ENCODE results near the gene CHST3. TPM values are rescaled to one million over a fixed set of nuclear protein-coding genes. Genes with fewer than 3 reads are reported as not detected.

The CHST3 gene
- total and polyA plus RNA-seq, 9 of the 15 experiments (the other 6 are each of a cell fraction or from before 2014, with no cell fraction given), result 0.01 to 1.3 (median 0.15) TPM

DNA sequence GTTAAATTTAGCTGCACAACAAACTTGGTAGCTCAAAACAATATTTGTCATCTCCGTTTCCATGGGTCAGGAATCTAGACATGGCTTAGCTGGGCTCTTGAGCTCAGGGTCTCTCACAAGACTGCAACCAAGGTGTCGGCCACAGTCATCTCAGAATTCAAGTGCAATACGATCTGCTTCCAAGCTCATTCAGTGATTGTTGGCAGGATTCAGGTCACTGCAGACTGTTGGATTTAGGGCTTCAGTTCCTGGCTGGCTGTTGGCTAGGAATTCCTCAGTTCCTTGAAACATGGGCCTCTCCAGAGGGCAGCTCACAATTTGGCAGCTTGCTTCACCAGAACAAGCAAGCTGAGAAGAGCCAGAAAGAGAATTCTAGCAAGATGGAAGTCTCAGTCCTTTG lies 17.5 kb upstream of the CHST3 start:
- TF ChIP-seq TGIF2 (CRISPR knock-in tag; IDR thresholded peaks at IDR 0.05), result no peak
- TF ChIP-seq TBP (optimal IDR thresholded peaks at IDR 0.05; ENCODE audit: low read depth, low read length), result no peak
- TF ChIP-seq CREBBP (IDR thresholded peaks at IDR 0.05; ENCODE audit: low read depth, low read length), result no peak
- no peak for TF ChIP-seq TBL1XR1 (IDR thresholded peaks at IDR 0.05; ENCODE audit: low read length in 2 of 2)
- TF ChIP-seq MEF2D (tag; conservative IDR thresholded peaks at IDR 0.05; ENCODE audit: low read depth), result no peak
- no peak for TF ChIP-seq ZNF695 (CRISPR knock-in tag; IDR thresholded peaks at IDR 0.05)
- TF ChIP-seq, protein P1, sequence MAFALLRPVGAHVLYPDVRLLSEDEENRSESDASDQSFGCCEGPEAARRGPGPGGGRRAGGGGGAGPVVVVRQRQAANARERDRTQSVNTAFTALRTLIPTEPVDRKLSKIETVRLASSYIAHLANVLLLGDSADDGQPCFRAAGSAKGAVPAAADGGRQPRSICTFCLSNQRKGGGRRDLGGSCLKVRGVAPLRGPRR (CRISPR knock-in tag; IDR thresholded peaks at IDR 0.05), result no peak
- no peak for TF ChIP-seq RAD21 (CRISPR knock-in tag; conservative IDR thresholded peaks at IDR 0.05 in 1 of 2, IDR thresholded peaks at IDR 0.05 in 1 of 2)
- no peak for TF ChIP-seq ZNF584 (CRISPR knock-in tag; IDR thresholded peaks at IDR 0.05; ENCODE audit: low read depth)
- TF ChIP-seq BMI1 (IDR thresholded peaks at IDR 0.05; ENCODE audit: low read length), result no peak
- TF ChIP-seq, protein P2, sequence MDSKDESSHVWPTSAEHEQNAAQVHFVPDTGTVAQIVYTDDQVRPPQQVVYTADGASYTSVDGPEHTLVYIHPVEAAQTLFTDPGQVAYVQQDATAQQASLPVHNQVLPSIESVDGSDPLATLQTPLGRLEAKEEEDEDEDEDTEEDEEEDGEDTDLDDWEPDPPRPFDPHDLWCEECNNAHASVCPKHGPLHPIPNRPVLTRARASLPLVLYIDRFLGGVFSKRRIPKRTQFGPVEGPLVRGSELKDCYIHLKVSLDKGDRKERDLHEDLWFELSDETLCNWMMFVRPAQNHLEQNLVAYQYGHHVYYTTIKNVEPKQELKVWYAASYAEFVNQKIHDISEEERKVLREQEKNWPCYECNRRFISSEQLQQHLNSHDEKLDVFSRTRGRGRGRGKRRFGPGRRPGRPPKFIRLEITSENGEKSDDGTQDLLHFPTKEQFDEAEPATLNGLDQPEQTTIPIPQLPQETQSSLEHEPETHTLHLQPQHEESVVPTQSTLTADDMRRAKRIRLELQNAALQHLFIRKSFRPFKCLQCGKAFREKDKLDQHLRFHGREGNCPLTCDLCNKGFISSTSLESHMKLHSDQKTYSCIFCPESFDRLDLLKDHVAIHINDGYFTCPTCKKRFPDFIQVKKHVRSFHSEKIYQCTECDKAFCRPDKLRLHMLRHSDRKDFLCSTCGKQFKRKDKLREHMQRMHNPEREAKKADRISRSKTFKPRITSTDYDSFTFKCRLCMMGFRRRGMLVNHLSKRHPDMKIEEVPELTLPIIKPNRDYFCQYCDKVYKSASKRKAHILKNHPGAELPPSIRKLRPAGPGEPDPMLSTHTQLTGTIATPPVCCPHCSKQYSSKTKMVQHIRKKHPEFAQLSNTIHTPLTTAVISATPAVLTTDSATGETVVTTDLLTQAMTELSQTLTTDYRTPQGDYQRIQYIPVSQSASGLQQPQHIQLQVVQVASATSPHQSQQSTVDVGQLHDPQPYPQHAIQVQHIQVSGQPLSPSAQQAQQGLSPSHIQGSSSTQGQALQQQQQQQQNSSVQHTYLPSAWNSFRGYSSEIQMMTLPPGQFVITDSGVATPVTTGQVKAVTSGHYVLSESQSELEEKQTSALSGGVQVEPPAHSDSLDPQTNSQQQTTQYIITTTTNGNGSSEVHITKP (IDR thresholded peaks at IDR 0.05; ENCODE audit: partially characterized antibody), result no peak
- no peak for TF ChIP-seq NR2C1 (IDR thresholded peaks at IDR 0.05)
- TF ChIP-seq NR2C1 (tag; IDR thresholded peaks at IDR 0.05), result no peak
- no peak overlapping the region for H2AFZ ChIP-seq (ENCODE audit: low read depth, low read length)
- DNase-seq (ENCODE audit: extremely low read depth in 1 of 4, low spot score in 3 of 4) (no peak), FAIRE-seq (no peak), ATAC-seq (no peak)
- in situ Hi-C loops (cut with MboI) (no loop called here), intact Hi-C loops (cut with micrococcal nuclease) (no loop called here)
- 1% methylated on average over 3 of the region's 3 CpGs for WGBS (ENCODE audit: insufficient coverage, low coverage, missing lambda C conversion rate)
- H3K9me3 ChIP-seq (replicated peaks; ENCODE audit: control insufficient read depth, insufficient read depth, low read depth, low read length), result peaks cover 8% of the 10 kb centered on the region
- no peaks in the 10 kb centered on the region for H4K20me1 ChIP-seq (replicated peaks; ENCODE audit: control insufficient read depth, insufficient read depth, low read length)
- CTCF ChIA-PET (ENCODE audit: low intra/inter-chr PET ratio), result no interaction called here
- no peak overlapping the region for H3K4me3 ChIP-seq
- no peak overlapping the region for H3K4me2 ChIP-seq (ENCODE audit: insufficient read depth, low read length)
- H3K27ac ChIP-seq (ENCODE audit: extremely low read depth, low read depth, low read length), result no peak overlapping the region
- no peaks in the 10 kb centered on the region for H3K9me1 ChIP-seq (ENCODE audit: control insufficient read depth, insufficient read depth, low read length)
- POLR2A ChIA-PET, result no interaction called here
- no TSS peak for BruUV-seq (replicated peaks)
- no peak overlapping the region for H3K9ac ChIP-seq (ENCODE audit: insufficient read depth in 1 of 2, low read depth in 2 of 2, low read length in 2 of 2)
- H3K27me3 ChIP-seq (ENCODE audit: control insufficient read depth in 2 of 2, insufficient read depth in 2 of 2, low read length in 2 of 2), result peaks cover 15 to 16% of the 10 kb centered on the region in 2 experiments; a peak in 4 of 5 replicates
- H3K36me3 ChIP-seq (ENCODE audit: control insufficient read depth, insufficient read depth, low read length), result no peaks in the 10 kb centered on the region
- no peaks in the 10 kb centered on the region for H3K79me2 ChIP-seq (ENCODE audit: control insufficient read depth, insufficient read depth, low read length)
- no peaks in the 10 kb centered on the region for H3K4me1 ChIP-seq (replicated peaks in 1 of 2; ENCODE audit: control insufficient read depth in 2 of 2, insufficient read depth in 2 of 2, low read length in 2 of 2)

Data from K562 (cell line).